IMR-90 (cell line): Measurements from ENCODE around the gene UTP3.

Experiments
- CTCF ChIP-seq: conservative IDR thresholded peaks from 2 replicates; pipeline ENCODE4 v1.5.1; 2012; ENCODE audit warnings: mild to moderate bottlenecking, low read depth, low read length, improper control_type of control experiment
- POLR2A ChIP-seq: IDR thresholded peaks from 2 replicates; pipeline ENCODE4 v1.6.1; 2012; ENCODE audit warnings: mild to moderate bottlenecking, low read depth, low read length

DNA sequence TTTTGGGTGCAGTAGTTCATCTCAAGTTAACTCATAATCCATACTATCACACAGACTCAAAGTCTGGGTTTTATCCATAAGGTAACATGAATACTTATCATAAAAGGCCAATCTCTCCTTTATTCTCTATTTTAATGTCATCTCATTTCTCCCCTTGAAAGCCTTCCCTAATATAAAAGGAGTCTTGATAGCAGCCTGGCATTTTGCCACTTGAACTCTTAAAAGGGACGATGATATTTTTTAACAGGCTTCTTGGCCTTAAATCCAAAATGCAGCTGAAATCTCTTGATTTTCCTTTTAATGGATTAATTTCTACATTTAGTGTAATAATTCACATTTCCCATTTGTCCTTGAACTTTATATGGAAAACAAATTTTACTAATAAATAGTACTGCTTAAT is 13.6 kb upstream of the UTP3 start:
- TF ChIP-seq CTCF (no peak), POLR2A (no peak)
